ENCODE data around the gene OR13C4.
"Not testable (repeated sequence)": the region's sequence is repeated elsewhere in the genome, so short reads cannot be mapped to it uniquely, and the experiment has no call there.

Gene OR13C4

DNA sequence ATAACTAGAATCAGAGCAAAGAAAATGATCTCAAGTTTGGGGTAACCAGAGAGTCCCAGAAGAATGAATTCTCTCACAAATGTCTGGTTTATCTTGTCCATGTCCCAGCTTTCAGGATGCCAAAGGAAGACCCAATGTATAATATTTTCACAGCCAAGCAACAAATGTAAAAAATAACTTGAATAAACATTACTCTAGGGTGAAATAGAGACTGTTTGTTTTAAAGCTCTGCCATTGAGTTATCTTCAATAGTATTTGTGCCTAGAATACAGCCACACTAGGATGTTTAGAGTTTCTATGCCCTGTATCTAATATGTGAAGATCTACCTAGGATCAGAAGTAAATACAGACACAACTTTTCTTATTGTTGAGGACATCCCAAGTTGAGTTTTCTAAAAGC is at the start of gene OR13C4:
OR13C4 (minus strand) TSS at position 101 of the 400 bp plus-strand sequence; CDS start at position 101, 0 bp downstream.
- DNase-seq = no peak

DNA sequence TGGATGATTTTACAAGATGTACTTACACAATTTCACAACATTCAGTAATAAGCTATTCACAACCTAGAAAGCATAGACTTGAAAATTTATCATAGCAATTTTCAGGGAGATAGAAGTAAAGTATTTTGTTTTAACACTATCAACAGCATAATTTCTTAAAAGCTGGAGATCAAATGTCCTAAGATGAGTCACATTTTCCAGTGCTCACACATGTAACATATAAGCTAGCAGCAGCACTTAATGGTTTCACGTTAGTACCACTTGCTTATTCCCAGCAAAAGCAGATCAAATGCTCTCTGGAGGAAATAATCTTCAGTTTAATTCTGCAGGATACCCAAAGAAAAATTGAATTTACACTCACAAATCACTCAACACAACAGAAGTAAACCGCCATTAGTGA is 48.4 kb upstream of the OR13C4 start:
- DNase-seq = no peak

DNA sequence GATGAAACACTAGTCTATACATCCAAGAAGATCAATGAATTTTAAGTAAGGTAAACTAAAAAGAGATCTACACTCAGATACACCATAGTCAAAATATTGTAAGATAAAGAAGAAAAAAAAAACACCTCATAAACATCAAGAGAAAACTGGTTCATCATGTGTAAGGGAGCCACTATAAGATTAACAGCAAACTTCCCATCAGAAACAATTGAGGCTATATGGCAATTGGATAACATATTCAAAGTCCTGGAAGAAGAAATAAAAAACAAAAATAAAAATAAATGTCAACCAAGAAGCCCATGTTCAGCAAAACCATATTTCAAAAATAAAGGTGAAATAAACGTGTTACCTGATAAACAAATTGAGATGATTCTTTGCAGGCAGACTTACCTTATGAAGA is 45.6 kb upstream of the OR13C4 start:
- DNase-seq = no peak

GRCh38 chr9:104568868-104569267 is 41.9 kb upstream of the OR13C4 start, which contains the start of gene OR13C8:
Gene OR13C8 (plus strand): TSS chr9:104569168. CDS start chr9:104569168, 0 bp downstream.
- no peak for DNase-seq

DNA sequence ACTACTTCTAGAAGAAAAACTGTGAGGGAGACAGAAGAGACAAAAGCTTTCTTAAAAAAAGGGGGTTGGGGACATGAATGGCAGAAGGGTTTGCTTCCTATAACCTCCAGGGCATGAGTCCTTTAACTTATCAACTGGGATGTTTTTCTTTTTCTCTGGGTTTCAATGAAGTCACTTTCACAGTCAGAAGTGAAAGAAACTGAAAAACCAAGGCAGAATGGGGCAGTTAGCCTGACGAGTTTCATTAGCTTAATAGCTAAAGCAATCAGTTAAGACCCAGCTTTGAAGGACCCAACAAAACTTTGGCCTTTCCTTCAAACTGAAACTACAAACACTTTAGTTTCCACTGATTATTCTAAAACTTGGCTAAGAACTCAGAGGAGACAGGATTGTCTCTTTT is 37.3 kb upstream of the OR13C4 start:
- DNase-seq = no peak

GRCh38 chr9:104556830-104557634 is 30.0 kb upstream of the OR13C4 start:
- no peak for DNase-seq

DNA sequence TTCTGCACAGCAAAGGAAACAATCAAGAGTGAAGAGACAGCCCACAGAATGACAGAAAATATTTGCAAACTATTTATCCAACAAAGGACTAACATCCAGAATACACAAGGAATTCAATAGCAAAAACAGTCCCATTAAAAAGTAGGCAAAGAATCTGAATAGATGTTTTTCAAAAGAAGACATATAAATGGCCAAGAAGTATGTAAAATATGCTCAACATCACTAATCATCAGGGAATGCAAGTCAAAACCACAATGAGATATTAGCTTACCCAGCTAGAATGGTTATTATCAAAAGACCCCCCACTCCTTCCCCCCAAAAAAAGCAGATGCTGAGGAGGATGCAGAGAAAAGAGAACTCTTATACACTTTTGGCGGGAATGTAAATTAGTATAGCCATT is 28.5 kb upstream of the OR13C4 start:
- DNase-seq = no peak

GRCh38 chr9:104553261-104553660 is 26.3 kb upstream of the OR13C4 start:
- no peak for DNase-seq

- DNase-seq = no peak
These were observed 17.6 kb upstream of the OR13C4 start for GRCh38 chr9:104544644-104545043.

GRCh38 chr9:104539275-104539674 is 12.3 kb upstream of the OR13C4 start:
- no peak for DNase-seq

- no peak for DNase-seq
These were observed 9.7 kb upstream of the OR13C4 start, which contains the start of gene OR13C3 for GRCh38 chr9:104536756-104537155. Gene OR13C3 (minus strand): TSS chr9:104536856. CDS start chr9:104536723, 133 bp downstream.

GRCh38 chr9:104520241-104520640 is 6.8 kb downstream of the OR13C4 start:
- not testable (repeated sequence) for DNase-seq

- no peak for DNase-seq
These were observed 12.1 kb downstream of the OR13C4 start for GRCh38 chr9:104514901-104515300.

GRCh38 chr9:104506565-104506964 is 20.4 kb downstream of the OR13C4 start:
- DNase-seq = no peak

- DNase-seq = no peak
These were observed 23.0 kb downstream of the OR13C4 start, which contains the start of gene OR13F1 for GRCh38 chr9:104503963-104504362. Gene OR13F1 (plus strand): TSS chr9:104504263. CDS start chr9:104504263, 0 bp downstream.

GRCh38 chr9:104503440-104503839 is 23.6 kb downstream of the OR13C4 start:
- no peak for DNase-seq

DNA sequence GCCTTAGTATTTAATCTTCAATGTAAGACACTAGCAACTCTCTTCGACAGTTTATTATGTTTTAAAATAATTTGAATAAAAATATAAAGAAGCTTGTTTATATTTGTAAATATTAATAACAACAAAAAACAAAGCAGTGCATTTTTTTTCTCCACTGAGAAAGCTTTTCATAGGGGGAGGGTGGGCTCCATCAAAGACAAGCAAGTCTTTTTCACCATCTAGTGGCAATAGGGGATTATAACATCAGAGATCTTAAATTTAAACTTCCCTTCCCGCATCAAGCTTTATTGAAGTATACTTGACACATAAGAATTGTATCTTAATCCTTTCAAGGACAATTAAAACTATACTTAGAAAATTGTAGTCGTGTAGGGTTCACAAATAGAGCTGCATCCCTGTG is 32.2 kb downstream of the OR13C4 start:
- DNase-seq = peak; percentile 33

DNA sequence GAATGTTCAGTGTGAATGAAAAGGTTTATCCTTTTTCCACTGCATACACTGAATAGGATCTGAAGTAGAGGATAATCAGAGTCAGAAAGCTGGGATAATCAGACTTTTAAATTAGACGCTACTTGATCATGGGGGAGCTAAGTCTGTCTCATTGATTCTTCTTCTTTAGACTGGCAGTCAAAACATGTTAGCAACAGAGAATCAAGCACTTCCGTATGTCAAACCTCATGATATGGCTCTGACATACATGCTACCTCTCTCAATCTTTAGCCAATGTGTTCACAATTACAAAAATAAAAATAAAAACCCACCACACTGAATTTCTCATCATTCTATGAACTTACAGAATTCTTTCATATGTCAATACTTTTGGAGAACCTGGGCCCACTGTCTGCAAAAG is 42.0 kb downstream of the OR13C4 start:
- DNase-seq = no peak

DNA sequence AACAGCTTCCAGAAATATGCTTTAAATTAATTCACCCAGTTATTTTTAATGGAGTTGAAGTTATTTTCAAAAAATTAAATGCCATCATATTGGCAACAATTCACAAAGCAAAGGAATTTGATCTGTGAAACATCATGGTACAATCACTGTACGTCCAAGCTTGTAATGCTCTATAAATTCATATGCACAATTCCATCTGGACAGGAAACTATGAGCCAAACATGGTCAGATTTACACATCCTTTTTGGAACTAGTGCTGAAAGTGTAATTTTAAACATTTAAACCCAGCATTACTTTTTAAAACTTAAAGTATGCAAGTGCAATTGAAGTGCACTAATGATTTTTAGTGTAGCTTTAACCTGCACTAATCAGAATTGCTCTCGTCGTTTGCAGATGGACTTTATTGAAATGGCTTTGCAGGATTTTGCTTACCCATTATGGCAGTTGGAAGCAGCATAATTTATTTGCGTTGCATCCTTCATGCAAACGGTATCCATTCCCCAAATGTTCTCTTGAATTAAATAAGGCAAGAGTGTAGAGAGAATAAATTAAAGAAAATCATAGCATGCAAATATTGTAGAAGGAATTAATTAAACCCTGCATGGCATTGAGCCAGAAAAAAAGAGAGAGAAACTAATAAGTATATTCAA is 44.0 kb downstream of the OR13C4 start:
- no peak for DNase-seq
